Stomach (tissue), 4 donors: ENCODE data around the gene OSMR.

ENCODE experiments used
- CTCF ChIP-seq, 7 experiments: fragments of 450-650 bp in 4 of 7; fragments of 200-600 bp in 3 of 7; sonication (generic) in 3 of 7; IDR thresholded peaks; one replicate each; pipeline ENCODE4 v1.5.1; 2016 to 2019; ENCODE audit warnings: antibody characterized with exemption in 7 of 7, control low read depth in 2 of 7, mild to moderate bottlenecking in 1 of 7
- POLR2A ChIP-seq, 4 donors: fragments of 450-650 bp; IDR thresholded peaks; one replicate each; pipeline ENCODE4 v1.6.1; 2016; ENCODE audit warnings: antibody characterized with exemption in 4 of 4, control low read depth in 2 of 4, mild to moderate bottlenecking in 1 of 4, moderate library complexity in 1 of 4

- TF ChIP-seq CTCF (IDR thresholded peaks at IDR 0.05) (no peak), POLR2A (IDR thresholded peaks at IDR 0.05) (no peak)
Observed at GRCh38 chr5:38888041-38888440, 42.2 kb downstream of the OSMR start.
